Vagina (tissue), 2 donors: Measurements from ENCODE around the gene LDLR.

Experiments used
- POLR2A ChIP-seq, 2 donors: fragments of 450-650 bp; IDR thresholded peaks; one replicate each; pipeline ENCODE4 v1.6.1; 2017; ENCODE audit warnings: antibody characterized with exemption in 2 of 2, mild to moderate bottlenecking in 2 of 2, moderate library complexity in 2 of 2
- TF ChIP-seq, protein P1 (sequence below), 3 experiments: fragments of 450-650 bp in 2 of 3; fragments of 200-600 bp in 1 of 3; sonication (generic) in 1 of 3; IDR thresholded peaks; one replicate each; pipeline ENCODE4 v1.5.1; 2017 to 2019; ENCODE audit warnings: antibody characterized with exemption in 3 of 3, mild to moderate bottlenecking in 2 of 3, moderate library complexity in 2 of 3

DNA sequence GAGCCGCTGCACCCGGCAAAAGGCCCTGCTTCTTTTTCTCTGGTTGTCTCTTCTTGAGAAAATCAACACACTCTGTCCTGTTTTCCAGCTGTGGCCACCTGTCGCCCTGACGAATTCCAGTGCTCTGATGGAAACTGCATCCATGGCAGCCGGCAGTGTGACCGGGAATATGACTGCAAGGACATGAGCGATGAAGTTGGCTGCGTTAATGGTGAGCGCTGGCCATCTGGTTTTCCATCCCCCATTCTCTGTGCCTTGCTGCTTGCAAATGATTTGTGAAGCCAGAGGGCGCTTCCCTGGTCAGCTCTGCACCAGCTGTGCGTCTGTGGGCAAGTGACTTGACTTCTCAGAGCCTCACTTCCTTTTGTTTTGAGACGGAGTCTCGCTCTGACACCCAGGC is 17.2 kb downstream of the LDLR start:
- TF ChIP-seq, protein P1, sequence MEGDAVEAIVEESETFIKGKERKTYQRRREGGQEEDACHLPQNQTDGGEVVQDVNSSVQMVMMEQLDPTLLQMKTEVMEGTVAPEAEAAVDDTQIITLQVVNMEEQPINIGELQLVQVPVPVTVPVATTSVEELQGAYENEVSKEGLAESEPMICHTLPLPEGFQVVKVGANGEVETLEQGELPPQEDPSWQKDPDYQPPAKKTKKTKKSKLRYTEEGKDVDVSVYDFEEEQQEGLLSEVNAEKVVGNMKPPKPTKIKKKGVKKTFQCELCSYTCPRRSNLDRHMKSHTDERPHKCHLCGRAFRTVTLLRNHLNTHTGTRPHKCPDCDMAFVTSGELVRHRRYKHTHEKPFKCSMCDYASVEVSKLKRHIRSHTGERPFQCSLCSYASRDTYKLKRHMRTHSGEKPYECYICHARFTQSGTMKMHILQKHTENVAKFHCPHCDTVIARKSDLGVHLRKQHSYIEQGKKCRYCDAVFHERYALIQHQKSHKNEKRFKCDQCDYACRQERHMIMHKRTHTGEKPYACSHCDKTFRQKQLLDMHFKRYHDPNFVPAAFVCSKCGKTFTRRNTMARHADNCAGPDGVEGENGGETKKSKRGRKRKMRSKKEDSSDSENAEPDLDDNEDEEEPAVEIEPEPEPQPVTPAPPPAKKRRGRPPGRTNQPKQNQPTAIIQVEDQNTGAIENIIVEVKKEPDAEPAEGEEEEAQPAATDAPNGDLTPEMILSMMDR (IDR thresholded peaks at IDR 0.05): no peak
- no peak for TF ChIP-seq POLR2A (IDR thresholded peaks at IDR 0.05)
